ENCODE measurements around the gene CRYBG1. TPM values are rescaled to one million over a fixed set of nuclear protein-coding genes. Genes with fewer than 3 reads are reported as not detected.

The CRYBG1 gene
- total RNA-seq, 1 donor from 2014 or later: 0.06 TPM

GRCh38 chr6:106530026-106530425 lies 169.5 kb downstream of the CRYBG1 start:
- H3K27me3 ChIP-seq: no peaks in the 10 kb centered on the region
- Mint-ChIP-seq H3K27me3 (ENCODE audit: insufficient read depth, low read depth) (no peaks in the 10 kb centered on the region), H3K4me1 (no peaks in the 10 kb centered on the region), H3K27ac (no peak overlapping the region), H3K36me3 (no peaks in the 10 kb centered on the region), H3K9me3 (no peaks in the 10 kb centered on the region), H3K4me3 (no peak overlapping the region)
- no peak overlapping the region for H2AFZ ChIP-seq (replicated peaks)
- H3K9me3 ChIP-seq (ENCODE audit: low read depth): no peaks in the 10 kb centered on the region
- no peak overlapping the region for H3K4me2 ChIP-seq
- H3K4me3 ChIP-seq: no peak overlapping the region
- no peaks in the 10 kb centered on the region for H4K20me1 ChIP-seq (ENCODE audit: low read depth)
- no peak for DNase-seq (ENCODE audit: low spot score)
- H3K9ac ChIP-seq: no peak overlapping the region
- no peaks in the 10 kb centered on the region for H3F3A ChIP-seq (ENCODE audit: low read depth)
- TF ChIP-seq EZH2phosphoT487 (IDR thresholded peaks at IDR 0.05) (no peak), CTCF (IDR thresholded peaks at IDR 0.05) (no peak), EZH2 (IDR thresholded peaks at IDR 0.05) (no peak)
- H3K27ac ChIP-seq: no peak overlapping the region
- H3K4me1 ChIP-seq: no peaks in the 10 kb centered on the region
- H3K79me2 ChIP-seq (ENCODE audit: low read depth): no peaks in the 10 kb centered on the region
- H3K36me3 ChIP-seq: no peaks in the 10 kb centered on the region

GRCh38 chr6:106530502-106530901 lies 170.0 kb downstream of the CRYBG1 start:
- no peaks in the 10 kb centered on the region for H3K27me3 ChIP-seq
- no peak for TF ChIP-seq CTCF (IDR thresholded peaks at IDR 0.05)
- no peak for TF ChIP-seq EZH2phosphoT487 (IDR thresholded peaks at IDR 0.05)
- no peak for TF ChIP-seq EZH2 (IDR thresholded peaks at IDR 0.05)
- DNase-seq (ENCODE audit: low spot score): no peak
- H3K27ac ChIP-seq: no peak overlapping the region
- no peaks in the 10 kb centered on the region for H3K36me3 Mint-ChIP-seq
- no peak overlapping the region for H3K27ac Mint-ChIP-seq
- no peaks in the 10 kb centered on the region for H3K36me3 ChIP-seq
- H3K27me3 Mint-ChIP-seq (ENCODE audit: insufficient read depth, low read depth): no peaks in the 10 kb centered on the region
- no peak overlapping the region for H3K4me3 Mint-ChIP-seq
- H3K4me2 ChIP-seq: no peak overlapping the region
- no peak overlapping the region for H3K9ac ChIP-seq
- no peaks in the 10 kb centered on the region for H3F3A ChIP-seq (ENCODE audit: low read depth)
- no peak overlapping the region for H3K4me3 ChIP-seq
- no peaks in the 10 kb centered on the region for H3K79me2 ChIP-seq (ENCODE audit: low read depth)
- no peak overlapping the region for H2AFZ ChIP-seq (replicated peaks)
- no peaks in the 10 kb centered on the region for H3K4me1 ChIP-seq
- no peaks in the 10 kb centered on the region for H3K4me1 Mint-ChIP-seq
- H3K9me3 ChIP-seq (ENCODE audit: low read depth): no peaks in the 10 kb centered on the region
- no peaks in the 10 kb centered on the region for H3K9me3 Mint-ChIP-seq
- H4K20me1 ChIP-seq (ENCODE audit: low read depth): no peaks in the 10 kb centered on the region

- Mint-ChIP-seq H3K27me3 (ENCODE audit: insufficient read depth, low read depth) (no peaks in the 10 kb centered on the region), H3K27ac (no peak overlapping the region), H3K4me3 (no peak overlapping the region), H3K9me3 (no peaks in the 10 kb centered on the region), H3K36me3 (no peaks in the 10 kb centered on the region), H3K4me1 (no peaks in the 10 kb centered on the region)
- no peaks in the 10 kb centered on the region for H4K20me1 ChIP-seq (ENCODE audit: low read depth)
- no peak overlapping the region for H3K27ac ChIP-seq
- DNase-seq (ENCODE audit: low spot score): no peak
- no peak overlapping the region for H3K9ac ChIP-seq
- TF ChIP-seq CTCF (IDR thresholded peaks at IDR 0.05) (no peak), EZH2phosphoT487 (IDR thresholded peaks at IDR 0.05) (no peak), EZH2 (IDR thresholded peaks at IDR 0.05) (no peak)
- no peaks in the 10 kb centered on the region for H3K9me3 ChIP-seq (ENCODE audit: low read depth)
- H3K4me3 ChIP-seq: no peak overlapping the region
- no peaks in the 10 kb centered on the region for H3K27me3 ChIP-seq
- no peak overlapping the region for H2AFZ ChIP-seq (replicated peaks)
- H3K36me3 ChIP-seq: no peaks in the 10 kb centered on the region
- H3K4me1 ChIP-seq: no peaks in the 10 kb centered on the region
- H3K79me2 ChIP-seq (ENCODE audit: low read depth): no peaks in the 10 kb centered on the region
- H3K4me2 ChIP-seq: no peak overlapping the region
- H3F3A ChIP-seq (ENCODE audit: low read depth): no peaks in the 10 kb centered on the region
Observed at GRCh38 chr6:106533054-106533453, 172.5 kb downstream of the CRYBG1 start.

All from neural progenitor cell (in vitro differentiated cells).